ENCODE data around the gene MKNK1.

GRCh38 chr1:46524843-46525242, 79.2 kb downstream of the MKNK1 start:
- no peak for TF ChIP-seq EZH2 (IDR thresholded peaks at IDR 0.05; ENCODE audit: borderline replicate concordance)
- no peak for TF ChIP-seq CTCF (IDR thresholded peaks at IDR 0.05; ENCODE audit: poor library complexity)
- TF ChIP-seq EZH2phosphoT487 (IDR thresholded peaks at IDR 0.05; ENCODE audit: low read depth, severe bottlenecking, unreplicated experiment): no peak
